Right cardiac atrium (tissue), 5 donors: ENCODE measurements around the gene C8G. TPM values are rescaled to one million over a fixed set of nuclear protein-coding genes. Genes with fewer than 3 reads are reported as not detected.

ENCODE experiments used
- ATAC-seq, 2 donors: fragments of 200-7000 bp; cut with Tn5 transposase; one replicate each; pipeline versions ENCODE4 v1.8.0 to v1.9.1; 2020; ENCODE audit warnings: moderate library complexity in 2 of 2, mild to moderate bottlenecking in 1 of 2
- DNase-seq, 3 donors: peaks; one replicate each; pipeline ENCODE4 v3.0.0-alpha.2; 2020
- H3K27ac ChIP-seq: one replicate; pipeline ENCODE4 v1.5.1; 2013; ENCODE audit warnings: mild to moderate bottlenecking, low read length, control low read depth, moderate library complexity
- H3K27me3 ChIP-seq: one replicate; pipeline ENCODE4 v1.6.1; 2013; ENCODE audit not compliant: control insufficient read depth, insufficient read depth
- H3K4me1 ChIP-seq: one replicate; pipeline ENCODE4 v1.6.1; 2013; ENCODE audit warnings: low read length; ENCODE audit not compliant: control insufficient read depth, insufficient read depth
- H3K4me3 ChIP-seq: one replicate; pipeline ENCODE4 v1.5.1; 2013; ENCODE audit warnings: low read length, control low read depth
- H3K9me3 ChIP-seq: one replicate; pipeline ENCODE4 v1.6.1; 2013; ENCODE audit warnings: low read length; ENCODE audit not compliant: control insufficient read depth
- WGBS: extraction: QIAGEN DNeasy Blood & Tissue Kit; methylation state at CpG from one replicate; pipeline ENCODE4 v1.1.7; 2013; 5-methylcytosine and 5-hydroxymethylcytosine counted together
- intact Hi-C, 4 donors: fragments of 100-400 bp; cut with DNase I; formaldehyde crosslinking; loops; one replicate each; pipeline versions ENCODE4 v1.11.0 to v1.14.0; 2022 to 2023
- polyA plus RNA-seq: library from polyadenylated mRNA; stranded (reverse); fragments of 200-250 nt; gene quantifications from one replicate; pipeline ENCODE4 v1.2.3, GENCODE V29; 2013
- total RNA-seq, 4 donors: library from RNA; stranded (reverse); fragmentation: NEBNext Ultra II Directional; extraction: Animal tissue kit (Norgen Biotek cat#: 25700); gene quantifications; one replicate each; pipeline ENCODE4 v1.2.1, GENCODE V29; 2021
- donor health status: healthy with polysubstance abuse.
- donor health status: DM: no; HTN: yes; CAD: no.
- donor health status: DM: no; HTN: no; CAD: no.
- donor health status: DM: no; HTN: yes; CAD: no; lungs with severe emphysema.
- donor health status: DM: yes; HTN: yes; CAD: no.

Gene C8G
- total and polyA plus RNA-seq, 5 donors = 1.0 to 1.8 (median 1.4) TPM

GRCh38 chr9:136964171-136964689 lies 19.2 kb downstream of the C8G start:
- Histone ChIP-seq H3K27me3 (no peaks in the 10 kb centered on the region), H3K27ac (no peak overlapping the region), H3K4me1 (no peaks in the 10 kb centered on the region), H3K9me3 (no peaks in the 10 kb centered on the region), H3K4me3 (no peak overlapping the region)
- peak in 1 of 3 donors; percentile 68 for DNase-seq
- intact Hi-C loops = no loop called here
- ATAC-seq = peak in 1 of 2 donors; percentile 46
- 74% methylated on average over 22 of the region's 22 CpGs for WGBS

GRCh38 chr9:136964833-136965422 lies 19.9 kb downstream of the C8G start:
- Histone ChIP-seq H3K4me1 (no peaks in the 10 kb centered on the region), H3K4me3 (no peak overlapping the region), H3K27me3 (no peaks in the 10 kb centered on the region), H3K9me3 (no peaks in the 10 kb centered on the region), H3K27ac (no peak overlapping the region)
- DNase-seq (no peak), ATAC-seq (no peak)
- intact Hi-C loops = no loop called here
- WGBS = 84% methylated on average over 26 of the region's 26 CpGs

GRCh38 chr9:136965771-136966484 lies 20.9 kb downstream of the C8G start:
- Histone ChIP-seq H3K27me3 (no peaks in the 10 kb centered on the region), H3K4me3 (no peak overlapping the region), H3K4me1 (no peaks in the 10 kb centered on the region), H3K27ac (no peak overlapping the region), H3K9me3 (no peaks in the 10 kb centered on the region)
- WGBS = 24% methylated on average over 23 of the region's 23 CpGs
- peak in 1 of 3 donors; percentile 59 for DNase-seq
- intact Hi-C loops = no loop called here
- ATAC-seq = no peak

GRCh38 chr9:136968333-136969127 lies 23.5 kb downstream of the C8G start:
- intact Hi-C loops = no loop called here
- WGBS = 79% methylated on average over 17 of the region's 17 CpGs
- Histone ChIP-seq H3K9me3 (no peaks in the 10 kb centered on the region), H3K27me3 (no peaks in the 10 kb centered on the region), H3K4me1 (no peaks in the 10 kb centered on the region), H3K27ac (no peak overlapping the region), H3K4me3 (no peak overlapping the region)
- DNase-seq (no peak), ATAC-seq (no peak)

GRCh38 chr9:136969150-136969549 lies 24.1 kb downstream of the C8G start:
- Histone ChIP-seq H3K27ac (no peak overlapping the region), H3K4me1 (no peaks in the 10 kb centered on the region), H3K27me3 (no peaks in the 10 kb centered on the region), H3K9me3 (no peaks in the 10 kb centered on the region), H3K4me3 (no peak overlapping the region)
- no peak for ATAC-seq
- intact Hi-C loops = no loop called here
- peak in 1 of 3 donors; percentile 48 for DNase-seq
- 77% methylated on average over 17 of the region's 17 CpGs for WGBS

GRCh38 chr9:136969774-136970173 lies 24.7 kb downstream of the C8G start:
- 81% methylated on average over 5 of the region's 5 CpGs for WGBS
- no peak overlapping the region for H3K4me3 ChIP-seq
- no peaks in the 10 kb centered on the region for H3K4me1 ChIP-seq
- H3K27ac ChIP-seq = no peak overlapping the region
- ATAC-seq = no peak
- intact Hi-C loops = no loop called here
- DNase-seq = no peak
- H3K27me3 ChIP-seq = no peaks in the 10 kb centered on the region
- no peaks in the 10 kb centered on the region for H3K9me3 ChIP-seq

- Histone ChIP-seq H3K27ac (no peak overlapping the region), H3K27me3 (no peaks in the 10 kb centered on the region), H3K4me3 (no peak overlapping the region), H3K9me3 (no peaks in the 10 kb centered on the region), H3K4me1 (no peaks in the 10 kb centered on the region)
- ATAC-seq = no peak
- DNase-seq = no peak
- 81% methylated on average over 11 of the region's 11 CpGs for WGBS
- intact Hi-C loops = no loop called here
Observed at GRCh38 chr9:136970361-136970760, 25.3 kb downstream of the C8G start.

- Histone ChIP-seq H3K4me1 (no peaks in the 10 kb centered on the region), H3K4me3 (no peak overlapping the region), H3K9me3 (no peaks in the 10 kb centered on the region), H3K27ac (no peak overlapping the region), H3K27me3 (no peaks in the 10 kb centered on the region)
- intact Hi-C loops = no loop called here
- 80% methylated on average over 14 of the region's 14 CpGs for WGBS
- DNase-seq (no peak), ATAC-seq (no peak)
Observed at GRCh38 chr9:136971746-136972145, 26.7 kb downstream of the C8G start.

GRCh38 chr9:136972335-136972734 lies 27.3 kb downstream of the C8G start:
- H3K27me3 ChIP-seq = no peaks in the 10 kb centered on the region
- no peaks in the 10 kb centered on the region for H3K4me1 ChIP-seq

GRCh38 chr9:136972743-136973142 lies 27.7 kb downstream of the C8G start:
- Histone ChIP-seq H3K27me3 (no peaks in the 10 kb centered on the region), H3K4me1 (no peaks in the 10 kb centered on the region), H3K27ac (no peak overlapping the region), H3K4me3 (no peak overlapping the region), H3K9me3 (no peaks in the 10 kb centered on the region)
- DNase-seq = no peak
- intact Hi-C loops = no loop called here
- 63% methylated on average over 13 of the region's 13 CpGs for WGBS
- no peak for ATAC-seq

More at GRCh38 chr9:136972335-136972734, 27.3 kb downstream of the C8G start:
- DNase-seq (no peak), ATAC-seq (no peak)
- no peaks in the 10 kb centered on the region for H3K9me3 ChIP-seq
- intact Hi-C loops = no loop called here
- H3K4me3 ChIP-seq = no peak overlapping the region
- WGBS = 85% methylated on average over 11 of the region's 11 CpGs
- H3K27ac ChIP-seq = no peak overlapping the region
